ENCODE data around the gene CAMK1G. TPM values are rescaled to one million over a fixed set of nuclear protein-coding genes. Genes with fewer than 3 reads are reported as not detected.

The CAMK1G gene
- total and polyA plus RNA-seq, 2 experiments from 2014 or later: 0.32 to 0.76 TPM

GRCh38 chr1:209622841-209623829 lies 39.6 kb downstream of the CAMK1G start (continued):
- TF ChIP-seq ZNF462 (CRISPR knock-in tag; IDR thresholded peaks at IDR 0.05) (no peak), EZH2 (IDR thresholded peaks at IDR 0.05; ENCODE audit: low read depth, unreplicated experiment) (no peak), ETS1 (IDR thresholded peaks at IDR 0.05) (no peak), JUNB (IDR thresholded peaks at IDR 0.05; ENCODE audit: unreplicated experiment) (no peak), CREB1 (CRISPR knock-in tag; IDR thresholded peaks at IDR 0.05; ENCODE audit: low read depth) (no peak)
